Neural cell (in vitro differentiated cells): ENCODE data around the gene ATP2B2. TPM values are rescaled to one million over a fixed set of nuclear protein-coding genes. Genes with fewer than 3 reads are reported as not detected.

Experiments
- H2AFZ ChIP-seq: fragments of 200-600, 300-800 bp; sonication (generic), shearing (Covaris generic); 2 replicates; pipeline ENCODE4 v1.6.0; 2014; ENCODE audit warnings: low read depth, mild to moderate bottlenecking, antibody characterized with exemption, low read length, moderate library complexity
- H3F3A ChIP-seq: fragments of 200-600 bp; shearing (Covaris generic); 2 replicates; pipeline ENCODE4 v1.6.1; 2016; ENCODE audit warnings: mild to moderate bottlenecking, moderate library complexity, mixed read lengths, antibody characterized with exemption, low read length; ENCODE audit not compliant: insufficient read depth, poor library complexity, severe bottlenecking
- H3K27ac ChIP-seq: fragments of 200-600, 300-800 bp; sonication (generic), shearing (Covaris generic); 2 replicates; pipeline ENCODE4 v1.5.1; 2014; ENCODE audit warnings: mild to moderate bottlenecking, low read length, moderate library complexity
- H3K27me3 ChIP-seq: fragments of 300-800, 200-600 bp; sonication (generic), shearing (Covaris generic); 2 replicates; pipeline ENCODE4 v1.6.0; 2014; ENCODE audit warnings: mild to moderate bottlenecking, low read depth, low read length, moderate library complexity; ENCODE audit not compliant: insufficient read depth
- H3K36me3 ChIP-seq: fragments of 300-800, 200-600 bp; sonication (generic), shearing (Covaris generic); 2 replicates; pipeline ENCODE4 v1.5.1; 2014; ENCODE audit warnings: mild to moderate bottlenecking, antibody characterized with exemption, low read length, moderate library complexity; ENCODE audit not compliant: insufficient read depth
- H3K4me2 ChIP-seq: fragments of 300-800, 200-600 bp; sonication (generic), shearing (Covaris generic); 2 replicates; pipeline ENCODE4 v1.6.0; 2014; ENCODE audit warnings: mild to moderate bottlenecking, low read length
- H3K4me3 ChIP-seq: fragments of 300-800, 200-600 bp; sonication (generic), shearing (Covaris generic); 2 replicates; pipeline ENCODE4 v1.5.1; 2014; ENCODE audit warnings: mild to moderate bottlenecking, low read length, moderate library complexity
- H3K79me2 ChIP-seq: fragments of 200-600 bp; shearing (Covaris generic); replicated peaks from 2 replicates; pipeline ENCODE4 v1.6.0; 2014; ENCODE audit warnings: mild to moderate bottlenecking, low read length, moderate library complexity; ENCODE audit not compliant: insufficient read depth
- H3K9ac ChIP-seq: fragments of 300-800, 200-600 bp; sonication (generic), shearing (Covaris generic); 2 replicates; pipeline ENCODE4 v1.6.1; 2016; ENCODE audit warnings: mild to moderate bottlenecking, low read length, mixed read lengths
- H3K9me2 ChIP-seq: fragments of 200-600 bp; shearing (Covaris generic); 2 replicates; pipeline ENCODE4 v1.6.1; 2016; ENCODE audit warnings: mild to moderate bottlenecking, low read length, mixed read lengths; ENCODE audit not compliant: insufficient read depth
- H3K9me3 ChIP-seq: fragments of 200-600, 300-800 bp; sonication (generic), shearing (Covaris generic); 2 replicates; pipeline ENCODE4 v1.6.1; 2016; ENCODE audit warnings: mild to moderate bottlenecking, mixed run types, low read length, moderate library complexity, mixed read lengths
- H4K20me1 ChIP-seq: fragments of 200-600 bp; shearing (Covaris generic); 2 replicates; pipeline ENCODE4 v1.6.1; 2016; ENCODE audit warnings: mild to moderate bottlenecking, mixed run types; ENCODE audit not compliant: insufficient read depth
- CTCF ChIP-seq: fragments of 450-650 bp; IDR thresholded peaks from 2 replicates; pipeline ENCODE4 v1.5.1; 2014; ENCODE audit warnings: antibody characterized with exemption, mild to moderate bottlenecking, moderate library complexity; ENCODE audit not compliant: poor library complexity, severe bottlenecking
- EP300 ChIP-seq: fragments of 450-650 bp; conservative IDR thresholded peaks from 2 replicates; pipeline ENCODE4 v1.6.1; 2014; ENCODE audit warnings: antibody characterized with exemption, mild to moderate bottlenecking, moderate library complexity; ENCODE audit not compliant: poor library complexity, severe bottlenecking
- EZH2 ChIP-seq: fragments of 200-600, 300-800 bp; shearing (Covaris generic), sonication (generic); IDR thresholded peaks from 2 replicates; pipeline ENCODE4 v1.6.1; 2014; ENCODE audit warnings: antibody characterized with exemption, low read length, borderline replicate concordance, mild to moderate bottlenecking; ENCODE audit not compliant: insufficient read depth, poor library complexity, severe bottlenecking
- MXI1 ChIP-seq: fragments of 450-650 bp; conservative IDR thresholded peaks from 2 replicates; pipeline ENCODE4 v1.6.1; 2014; ENCODE audit warnings: antibody characterized with exemption, mild to moderate bottlenecking; ENCODE audit not compliant: poor library complexity, severe bottlenecking
- POLR2AphosphoS5 ChIP-seq: IDR thresholded peaks from 2 replicates; pipeline ENCODE4 v1.6.1; 2012
- RAD21 ChIP-seq: fragments of 450-650 bp; conservative IDR thresholded peaks from 2 replicates; pipeline ENCODE4 v1.6.1; 2014; ENCODE audit warnings: antibody characterized with exemption, mild to moderate bottlenecking, moderate library complexity
- REST ChIP-seq: IDR thresholded peaks from 2 replicates; pipeline ENCODE4 v1.6.1; 2012; ENCODE audit warnings: borderline replicate concordance
- SMC3 ChIP-seq: fragments of 450-650 bp; conservative IDR thresholded peaks from 2 replicates; pipeline ENCODE4 v1.6.1; 2014; ENCODE audit warnings: antibody characterized with exemption, mild to moderate bottlenecking, moderate library complexity; ENCODE audit not compliant: poor library complexity
- TAF1 ChIP-seq: IDR thresholded peaks from 2 replicates; pipeline ENCODE4 v1.6.1; 2012; ENCODE audit warnings: low read depth
- polyA plus RNA-seq: library from polyadenylated mRNA; depleted of rRNA; stranded (reverse); fragments of >200 nt; gene quantifications from 2 replicates; pipeline ENCODE4 v1.2.3, GENCODE V29; 2014

ATP2B2 gene
- polyA plus RNA-seq, 1 donor from 2014 or later = 8.3 TPM

GRCh38 chr3:10440684-10441083, 64.7 kb downstream of the ATP2B2 start:
- no peaks in the 10 kb centered on the region for H3K27me3 ChIP-seq
- H3K4me2 ChIP-seq = no peak overlapping the region
- H3K4me3 ChIP-seq = no peak overlapping the region
- TF ChIP-seq EZH2 = no peak
- H3K27ac ChIP-seq = no peak overlapping the region
- no peaks in the 10 kb centered on the region for H3F3A ChIP-seq
- no peak overlapping the region for H3K9ac ChIP-seq
- H4K20me1 ChIP-seq = no peaks in the 10 kb centered on the region
- no peak overlapping the region for H2AFZ ChIP-seq
- H3K9me3 ChIP-seq = no peaks in the 10 kb centered on the region
- no peaks in the 10 kb centered on the region for H3K9me2 ChIP-seq
- no peaks in the 10 kb centered on the region for H3K79me2 ChIP-seq
- H3K36me3 ChIP-seq = no peaks in the 10 kb centered on the region

GRCh38 chr3:10438902-10439610, 66.3 kb downstream of the ATP2B2 start:
- H3K4me3 ChIP-seq = no peak overlapping the region
- no peak overlapping the region for H3K9ac ChIP-seq
- no peak for TF ChIP-seq EZH2
- TF ChIP-seq EP300 = no peak
- TF ChIP-seq MXI1 = no peak
- no peak for TF ChIP-seq POLR2AphosphoS5
- TF ChIP-seq REST = no peak
- no peak for TF ChIP-seq SMC3
- no peak for TF ChIP-seq RAD21
- TF ChIP-seq TAF1 = no peak
- TF ChIP-seq CTCF = no peak
- H3K27me3 ChIP-seq = no peaks in the 10 kb centered on the region
- H3K36me3 ChIP-seq = no peaks in the 10 kb centered on the region
- no peaks in the 10 kb centered on the region for H3K9me3 ChIP-seq
- H3K27ac ChIP-seq = no peak overlapping the region
- no peaks in the 10 kb centered on the region for H4K20me1 ChIP-seq
- H3K9me2 ChIP-seq = no peaks in the 10 kb centered on the region
- no peak overlapping the region for H3K4me2 ChIP-seq
- H3F3A ChIP-seq = no peaks in the 10 kb centered on the region
- no peak overlapping the region for H2AFZ ChIP-seq
- no peaks in the 10 kb centered on the region for H3K79me2 ChIP-seq
